ENCODE measurements around the gene GP1BB.

DNA sequence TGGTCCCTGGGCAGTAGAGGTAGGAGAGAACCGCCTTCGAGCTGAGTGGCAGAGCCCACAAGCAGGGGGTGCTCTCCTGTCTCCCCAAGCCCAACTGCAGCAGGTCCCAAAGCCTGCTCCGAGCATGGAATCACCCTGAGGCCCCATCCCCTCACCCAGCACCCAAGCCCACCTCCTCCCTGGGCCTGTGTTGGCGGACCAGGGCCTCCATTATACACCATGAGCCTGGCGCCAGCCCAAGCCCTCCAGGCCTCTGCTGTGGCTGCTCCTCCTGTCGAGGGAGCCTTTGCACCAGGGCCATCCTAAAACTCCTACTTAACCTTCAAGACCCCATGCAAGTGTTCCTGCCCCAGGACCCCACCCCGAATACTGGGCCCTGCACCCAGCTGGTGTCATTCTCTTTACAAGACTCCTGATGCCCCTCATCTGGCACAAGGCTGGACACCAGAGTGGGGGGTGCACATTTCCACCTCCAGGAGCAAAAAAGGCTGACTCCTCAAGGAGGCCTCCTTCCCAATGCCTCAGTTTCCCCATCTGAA is 16.6 kb downstream of the GP1BB start:
- TF ChIP-seq CTCF (IDR thresholded peaks at IDR 0.05) (no peak), TP53 (CRISPR knock-in tag; IDR thresholded peaks at IDR 0.05) (no peak), PHF8 (IDR thresholded peaks at IDR 0.05; ENCODE audit: borderline replicate concordance, low read depth) (no peak), EHF (CRISPR knock-in tag; IDR thresholded peaks at IDR 0.05) (no peak), SMC3 (IDR thresholded peaks at IDR 0.05) (no peak), REST (IDR thresholded peaks at IDR 0.05) (no peak), MAZ (IDR thresholded peaks at IDR 0.05; ENCODE audit: borderline replicate concordance, low read depth, low read length) (no peak), POLR2A (IDR thresholded peaks at IDR 0.05; ENCODE audit: low read length) (no peak), POLR2AphosphoS2 (conservative IDR thresholded peaks at IDR 0.05; ENCODE audit: low read length) (no peak)
- TF ChIP-seq, protein P1, sequence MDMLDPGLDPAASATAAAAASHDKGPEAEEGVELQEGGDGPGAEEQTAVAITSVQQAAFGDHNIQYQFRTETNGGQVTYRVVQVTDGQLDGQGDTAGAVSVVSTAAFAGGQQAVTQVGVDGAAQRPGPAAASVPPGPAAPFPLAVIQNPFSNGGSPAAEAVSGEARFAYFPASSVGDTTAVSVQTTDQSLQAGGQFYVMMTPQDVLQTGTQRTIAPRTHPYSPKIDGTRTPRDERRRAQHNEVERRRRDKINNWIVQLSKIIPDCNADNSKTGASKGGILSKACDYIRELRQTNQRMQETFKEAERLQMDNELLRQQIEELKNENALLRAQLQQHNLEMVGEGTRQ (IDR thresholded peaks at IDR 0.05), result no peak
- TF ChIP-seq, protein P2, sequence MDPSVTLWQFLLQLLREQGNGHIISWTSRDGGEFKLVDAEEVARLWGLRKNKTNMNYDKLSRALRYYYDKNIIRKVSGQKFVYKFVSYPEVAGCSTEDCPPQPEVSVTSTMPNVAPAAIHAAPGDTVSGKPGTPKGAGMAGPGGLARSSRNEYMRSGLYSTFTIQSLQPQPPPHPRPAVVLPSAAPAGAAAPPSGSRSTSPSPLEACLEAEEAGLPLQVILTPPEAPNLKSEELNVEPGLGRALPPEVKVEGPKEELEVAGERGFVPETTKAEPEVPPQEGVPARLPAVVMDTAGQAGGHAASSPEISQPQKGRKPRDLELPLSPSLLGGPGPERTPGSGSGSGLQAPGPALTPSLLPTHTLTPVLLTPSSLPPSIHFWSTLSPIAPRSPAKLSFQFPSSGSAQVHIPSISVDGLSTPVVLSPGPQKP (IDR thresholded peaks at IDR 0.05; ENCODE audit: low read depth, low read length), result no peak

Measured in A549 (cell line).